ENCODE results near the gene NUMB.

Gene NUMB

DNA sequence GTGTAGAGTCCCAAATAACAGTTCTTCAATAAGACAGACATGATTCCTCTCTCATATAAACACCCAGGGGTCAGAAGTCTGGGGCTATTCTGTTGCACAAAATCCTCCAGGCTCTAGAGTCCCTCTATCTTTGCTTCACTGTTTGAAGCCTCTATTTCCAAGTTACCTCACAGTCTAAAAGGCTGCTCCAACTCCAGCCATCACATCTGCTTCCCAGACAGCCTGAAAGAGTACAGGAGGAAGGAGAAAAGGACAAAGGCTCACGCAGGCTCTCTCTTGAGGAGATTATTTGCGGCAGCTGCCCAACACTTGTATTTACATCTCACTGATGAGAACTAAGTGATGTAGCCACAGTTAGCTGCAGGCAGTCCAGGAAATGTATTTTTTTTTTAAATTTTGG, 214.6 kb downstream of the NUMB start:
- peaks cover 26% of the 10 kb centered on the region for H3K4me1 Mint-ChIP-seq
- TF ChIP-seq, protein P1, sequence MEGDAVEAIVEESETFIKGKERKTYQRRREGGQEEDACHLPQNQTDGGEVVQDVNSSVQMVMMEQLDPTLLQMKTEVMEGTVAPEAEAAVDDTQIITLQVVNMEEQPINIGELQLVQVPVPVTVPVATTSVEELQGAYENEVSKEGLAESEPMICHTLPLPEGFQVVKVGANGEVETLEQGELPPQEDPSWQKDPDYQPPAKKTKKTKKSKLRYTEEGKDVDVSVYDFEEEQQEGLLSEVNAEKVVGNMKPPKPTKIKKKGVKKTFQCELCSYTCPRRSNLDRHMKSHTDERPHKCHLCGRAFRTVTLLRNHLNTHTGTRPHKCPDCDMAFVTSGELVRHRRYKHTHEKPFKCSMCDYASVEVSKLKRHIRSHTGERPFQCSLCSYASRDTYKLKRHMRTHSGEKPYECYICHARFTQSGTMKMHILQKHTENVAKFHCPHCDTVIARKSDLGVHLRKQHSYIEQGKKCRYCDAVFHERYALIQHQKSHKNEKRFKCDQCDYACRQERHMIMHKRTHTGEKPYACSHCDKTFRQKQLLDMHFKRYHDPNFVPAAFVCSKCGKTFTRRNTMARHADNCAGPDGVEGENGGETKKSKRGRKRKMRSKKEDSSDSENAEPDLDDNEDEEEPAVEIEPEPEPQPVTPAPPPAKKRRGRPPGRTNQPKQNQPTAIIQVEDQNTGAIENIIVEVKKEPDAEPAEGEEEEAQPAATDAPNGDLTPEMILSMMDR (IDR thresholded peaks at IDR 0.05; ENCODE audit: unreplicated experiment in 3 of 3): no peak
- peaks cover 28% of the 10 kb centered on the region for H3K27me3 Mint-ChIP-seq (ENCODE audit: low read depth)
- peaks cover 3% of the 10 kb centered on the region for H3K36me3 Mint-ChIP-seq (ENCODE audit: low read depth)
- H3K27ac Mint-ChIP-seq: peak overlapping the region in 1 of 3 experiments; percentile 28
- H3K4me3 Mint-ChIP-seq: no peak overlapping the region
- no peaks in the 10 kb centered on the region for H3K9me3 Mint-ChIP-seq

DNA sequence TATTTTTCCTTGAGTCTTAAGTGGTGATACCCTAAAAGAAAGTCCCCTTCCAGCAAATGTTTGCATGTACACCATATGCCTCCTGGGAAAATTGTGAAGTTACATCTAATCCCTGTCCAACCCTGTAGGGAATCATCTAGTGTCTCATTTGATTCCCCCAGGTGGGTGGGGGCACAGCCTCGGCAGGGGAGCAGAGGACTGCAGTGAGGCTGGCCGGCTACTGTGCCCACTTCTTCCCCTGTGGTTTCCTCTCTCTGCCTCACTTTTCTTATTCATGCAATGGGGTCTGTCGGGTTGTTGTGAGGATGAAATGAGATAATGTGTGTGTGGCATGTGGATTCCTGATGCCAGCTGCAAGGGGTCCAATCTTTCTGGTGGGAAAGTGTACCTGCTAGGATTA, 215.0 kb downstream of the NUMB start:
- Mint-ChIP-seq H3K9me3 (no peaks in the 10 kb centered on the region), H3K36me3 (ENCODE audit: low read depth) (peaks cover 3% of the 10 kb centered on the region), H3K4me3 (no peak overlapping the region), H3K4me1 (peaks cover 30% of the 10 kb centered on the region), H3K27me3 (ENCODE audit: low read depth) (peaks cover 29% of the 10 kb centered on the region), H3K27ac (peak overlapping the region in 1 of 3 experiments; percentile 28)
- TF ChIP-seq, protein P1 (IDR thresholded peaks at IDR 0.05; ENCODE audit: unreplicated experiment in 3 of 3): no peak

DNA sequence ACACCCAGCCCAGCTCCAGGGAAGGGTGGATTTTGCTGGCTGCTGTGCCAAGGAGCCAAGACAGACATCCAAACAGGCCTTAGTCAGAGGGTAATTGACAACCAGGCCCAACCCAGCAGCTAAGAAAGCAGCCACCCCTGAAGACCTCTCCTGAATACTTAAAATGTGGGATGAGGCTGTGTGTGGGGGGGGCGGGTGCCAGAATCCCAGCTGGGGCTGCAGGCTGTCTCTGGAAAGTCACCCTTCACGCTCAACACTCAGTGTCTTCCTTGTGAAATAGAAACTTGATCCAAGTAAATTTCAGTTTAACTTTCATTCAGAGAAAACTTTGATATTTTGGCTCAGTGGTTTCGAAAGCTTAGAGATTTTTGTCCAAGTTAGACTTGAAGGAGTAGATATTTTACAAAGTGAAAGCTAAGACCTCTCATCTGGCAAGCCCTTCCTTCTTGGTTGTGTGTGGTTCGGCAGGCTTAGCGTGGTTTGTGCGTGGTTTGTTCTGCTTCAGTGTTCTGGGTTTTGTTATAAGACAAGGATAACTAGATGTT, 215.9 kb downstream of the NUMB start:
- peaks cover 32% of the 10 kb centered on the region for H3K27me3 Mint-ChIP-seq (ENCODE audit: low read depth)
- H3K36me3 Mint-ChIP-seq (ENCODE audit: low read depth): peaks cover 3% of the 10 kb centered on the region
- peak overlapping the region in 1 of 3 experiments; percentile 18 for H3K4me3 Mint-ChIP-seq
- H3K27ac Mint-ChIP-seq: peak overlapping the region in 2 of 3 experiments; percentile 23 to 48
- peaks cover 32% of the 10 kb centered on the region for H3K4me1 Mint-ChIP-seq
- H3K9me3 Mint-ChIP-seq: no peaks in the 10 kb centered on the region
- TF ChIP-seq, protein P1 (IDR thresholded peaks at IDR 0.05; ENCODE audit: unreplicated experiment in 3 of 3): no peak

DNA sequence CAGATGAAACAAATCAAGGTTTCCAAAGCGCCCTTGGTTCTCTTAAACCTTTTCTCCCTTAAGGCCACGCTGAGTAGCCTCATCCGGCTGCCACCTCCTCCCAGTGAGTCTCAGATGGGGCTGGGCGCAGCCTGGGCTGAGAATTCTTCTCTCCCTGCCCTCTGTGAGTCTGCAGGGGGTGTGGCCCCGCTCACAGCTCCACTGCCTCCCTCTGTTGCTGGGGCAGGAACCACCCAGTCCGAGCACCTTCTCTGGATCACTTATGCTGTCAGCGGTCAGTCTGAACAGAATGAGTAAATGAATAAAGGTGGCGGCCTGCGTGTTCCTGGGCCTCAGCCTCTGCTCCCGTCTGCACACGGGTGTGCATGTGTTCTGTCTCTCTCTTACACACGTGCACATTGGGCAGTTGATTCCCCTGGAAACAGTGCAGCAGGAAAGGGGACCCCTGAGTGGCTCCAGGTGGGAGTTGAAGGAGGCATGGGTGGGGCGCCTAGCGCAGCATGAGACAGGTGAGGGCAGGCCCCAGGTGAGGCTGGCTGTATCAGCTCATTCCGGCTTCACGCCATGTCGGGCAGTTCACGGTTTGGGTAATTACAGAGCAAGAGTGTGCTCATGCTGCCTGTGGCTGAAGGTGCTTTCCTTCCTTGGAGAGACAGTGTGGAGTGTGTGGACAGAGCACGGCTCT, 216.7 kb downstream of the NUMB start:
- Mint-ChIP-seq H3K27me3 (ENCODE audit: low read depth) (peaks cover 40% of the 10 kb centered on the region), H3K27ac (peak overlapping the region; percentile 48 to 70 (median 53)), H3K4me1 (peaks cover 38% of the 10 kb centered on the region), H3K36me3 (ENCODE audit: low read depth) (peaks cover 3% of the 10 kb centered on the region), H3K9me3 (no peaks in the 10 kb centered on the region), H3K4me3 (peak overlapping the region; percentile 37 to 60 (median 47))
- TF ChIP-seq, protein P1 (IDR thresholded peaks at IDR 0.05; ENCODE audit: unreplicated experiment in 3 of 3): no peak

DNA sequence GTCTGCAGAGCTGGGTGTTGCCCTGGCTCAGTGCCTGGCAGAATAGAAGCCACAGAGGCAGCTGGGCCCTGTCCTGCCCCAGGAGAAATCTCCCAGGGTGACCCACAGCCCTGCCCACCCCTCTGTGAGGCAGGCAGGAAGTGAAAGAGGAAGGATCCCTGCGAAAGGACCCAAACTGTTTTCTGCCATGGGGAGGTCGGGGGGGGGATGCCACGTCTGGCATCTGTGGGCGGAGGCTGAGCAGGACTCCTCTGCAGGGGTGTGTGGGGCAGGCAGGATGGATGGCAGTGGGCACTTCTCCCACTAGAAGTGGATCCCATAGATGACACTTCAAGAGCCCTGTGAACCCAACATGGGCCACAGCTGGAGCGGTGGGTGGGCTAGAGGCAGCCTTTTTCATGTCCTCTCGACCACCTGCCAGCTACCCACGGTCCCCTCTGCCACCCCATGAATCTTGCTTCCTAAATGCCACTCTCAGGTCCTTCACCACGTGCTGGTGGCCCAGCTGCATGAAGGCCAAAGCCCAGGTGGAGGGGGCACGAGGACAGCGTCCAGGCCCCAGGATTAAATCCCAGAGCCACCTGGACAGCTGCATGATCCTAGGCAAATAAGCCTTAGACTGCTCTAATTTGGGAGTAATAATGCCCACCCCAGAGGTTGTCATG, 217.4 kb downstream of the NUMB start:
- TF ChIP-seq, protein P1 (IDR thresholded peaks at IDR 0.05; ENCODE audit: unreplicated experiment in 3 of 3): no peak
- Mint-ChIP-seq H3K9me3 (no peaks in the 10 kb centered on the region), H3K27ac (peak overlapping the region in 1 of 3 experiments; percentile 70), H3K36me3 (ENCODE audit: low read depth) (peaks cover 3% of the 10 kb centered on the region), H3K27me3 (ENCODE audit: low read depth) (peaks cover 47% of the 10 kb centered on the region), H3K4me3 (no peak overlapping the region), H3K4me1 (peaks cover 42% of the 10 kb centered on the region)

Measured in nephron (organoid).